ENCODE data around the gene SYT1. TPM values are rescaled to one million over a fixed set of nuclear protein-coding genes. Genes with fewer than 3 reads are reported as not detected.

Gene SYT1
- total RNA-seq (under 1 TPM in 5 of 9 donors, not detected in 4; 0.08 to 0.86 (median 0.16) TPM), polyA plus RNA-seq (not detected)
- long read RNA-seq, donor 1: 0 reads
- long read RNA-seq, donor 2: 0 reads
- long read RNA-seq, donor 3: 0 reads

DNA sequence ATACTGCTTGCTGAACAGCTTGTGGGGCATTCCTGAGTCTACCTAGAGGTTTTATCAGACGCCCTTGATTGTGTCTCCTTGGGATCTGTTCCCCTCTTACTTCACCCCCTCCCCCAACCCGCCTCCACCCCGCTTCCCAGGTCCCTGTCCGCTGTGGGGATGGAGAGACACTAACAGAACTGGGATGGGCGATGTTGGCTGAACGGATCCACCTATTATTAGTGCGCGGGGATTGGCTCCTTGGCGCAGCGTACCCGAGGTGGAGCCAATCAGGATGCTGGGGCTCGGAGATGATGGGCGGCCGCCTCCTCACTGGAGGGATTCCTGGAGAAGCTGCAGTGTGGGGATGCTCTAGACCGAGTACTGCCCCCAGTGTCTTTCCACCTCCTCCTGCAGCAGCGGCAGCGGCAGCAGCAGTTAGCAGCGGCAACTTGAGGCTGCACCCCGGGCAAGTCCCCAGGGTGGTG is at the start of gene SYT1:
SYT1 (plus strand) TSS at position 372 of the 467 bp plus-strand sequence.
- peaks cover 9 to 57% (median 30%) of the 10 kb centered on the region in 9 donors for H3K27me3 ChIP-seq
- peaks cover 0 to 21% (median 9%) of the 10 kb centered on the region in 12 donors for H3K4me1 ChIP-seq
- H3K36me3 ChIP-seq: no peaks in the 10 kb centered on the region
- ATAC-seq: peak in 3 of 4 donors; percentile 9 to 54 (median 54)
- peak in 3 of 5 donors; percentile 20 to 57 (median 30) for DNase-seq
- 0 to 1% (median 1%) methylated on average over 12 to 19 of the region's 19 CpGs for WGBS, 4 donors
- H3K4me3 ChIP-seq: peak within 1 kb of the TSS in 11 of 12 donors; percentile 22 to 52 (median 42)
- no peak for TF ChIP-seq CTCF (IDR thresholded peaks at IDR 0.05)
- no peak for TF ChIP-seq POLR2A (IDR thresholded peaks at IDR 0.05)
- intact Hi-C loops (cut with DNase I): no loop called here
- no peaks in the 10 kb centered on the region for H3K9me3 ChIP-seq
- H3K27ac ChIP-seq: no peak within 1 kb of the TSS

DNA sequence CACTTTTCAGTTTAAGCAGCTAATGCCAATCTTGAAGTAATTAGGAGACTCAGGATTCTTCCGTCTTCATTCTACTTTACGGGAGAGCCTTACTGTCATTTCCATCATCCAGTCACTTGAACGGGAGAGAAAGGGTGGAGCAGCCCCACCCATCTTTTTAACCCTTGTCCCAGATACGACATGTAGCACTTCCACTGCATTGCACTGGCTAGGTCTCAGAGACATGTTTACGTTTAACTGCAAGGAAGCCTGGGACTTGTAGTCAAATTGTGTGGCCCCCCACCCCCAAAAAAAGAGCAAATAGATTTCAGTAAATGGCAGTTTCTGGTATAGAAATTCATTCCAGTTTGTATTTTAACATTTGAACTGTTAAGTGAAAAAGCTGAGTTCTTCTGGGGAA is 46.1 kb upstream of the SYT1 start:
- H3K27me3 ChIP-seq: no peaks in the 10 kb centered on the region
- intact Hi-C loops (cut with DNase I): no loop called here

DNA sequence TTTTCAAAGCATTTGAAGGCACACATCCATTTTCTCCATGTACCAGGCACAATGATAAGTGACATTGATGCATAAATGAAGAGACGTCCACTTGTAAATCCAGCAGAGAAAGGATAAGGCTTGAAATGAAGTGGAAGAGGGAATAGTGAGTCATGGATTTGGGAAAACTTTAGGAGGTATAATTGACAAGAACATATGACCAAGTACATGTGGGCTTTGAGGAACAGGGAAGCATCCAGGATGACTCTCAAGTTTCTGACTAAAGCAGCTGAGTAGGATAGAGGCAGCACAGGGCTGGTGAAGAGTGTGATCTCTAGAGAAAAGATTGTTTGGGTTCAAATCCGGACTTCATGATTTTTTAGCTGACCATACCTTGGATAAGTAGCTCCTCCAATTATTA is 43.6 kb upstream of the SYT1 start:
- H3K9me3 ChIP-seq: peaks cover 0 to under 1% (median 0%) of the 10 kb centered on the region in 12 donors
- no peaks in the 10 kb centered on the region for H3K27me3 ChIP-seq
- H3K4me1 ChIP-seq: no peaks in the 10 kb centered on the region
- ATAC-seq (no peak), DNase-seq (no peak)
- H3K36me3 ChIP-seq: no peaks in the 10 kb centered on the region
- no peak overlapping the region for H3K4me3 ChIP-seq
- TF ChIP-seq CTCF (IDR thresholded peaks at IDR 0.05): no peak
- no peak for TF ChIP-seq POLR2A (IDR thresholded peaks at IDR 0.05)
- H3K27ac ChIP-seq: no peak overlapping the region
- intact Hi-C loops (cut with DNase I): no loop called here
- 65 to 78% (median 76%) methylated on average over 2 of the region's 2 CpGs for WGBS, 4 donors

More for the DNA sequence above, 46.1 kb upstream of the SYT1 start:
- WGBS, 4 donors: 27 to 43% (median 31%) methylated on average over 5 of the region's 5 CpGs
- Histone ChIP-seq H3K4me3 (no peak overlapping the region), H3K27ac (no peak overlapping the region), H3K36me3 (no peaks in the 10 kb centered on the region), H3K9me3 (peaks cover 0 to 9% (median 0%) of the 10 kb centered on the region in 12 donors), H3K4me1 (no peaks in the 10 kb centered on the region)
- TF ChIP-seq CTCF (IDR thresholded peaks at IDR 0.05) (no peak), POLR2A (IDR thresholded peaks at IDR 0.05) (no peak)
- no peak for ATAC-seq
- no peak for DNase-seq

DNA sequence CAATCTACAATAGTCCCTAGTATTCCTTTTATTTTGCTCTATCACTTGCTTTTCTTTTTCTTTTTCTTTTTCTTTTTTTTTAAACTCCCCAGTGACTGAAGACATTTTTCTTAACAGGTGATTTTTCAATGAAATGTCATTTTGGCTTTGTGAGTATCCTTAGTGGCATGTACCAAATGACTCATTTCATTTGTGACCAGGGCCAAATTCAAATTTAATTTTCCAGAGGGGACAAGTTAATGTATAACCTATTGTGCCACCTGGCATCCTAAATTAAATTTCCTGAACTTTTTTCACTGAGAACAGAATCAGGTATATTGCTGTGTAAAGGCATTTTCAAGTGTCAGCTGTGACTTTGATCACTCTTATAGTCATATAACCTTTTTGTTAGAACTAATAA is 39.7 kb upstream of the SYT1 start:
- intact Hi-C loops (cut with DNase I): no loop called here
- Histone ChIP-seq H3K36me3 (no peaks in the 10 kb centered on the region), H3K9me3 (peaks cover 0 to 4% (median 0%) of the 10 kb centered on the region in 12 donors), H3K27ac (no peak overlapping the region), H3K27me3 (no peaks in the 10 kb centered on the region), H3K4me1 (no peaks in the 10 kb centered on the region), H3K4me3 (no peak overlapping the region)
- no peak for ATAC-seq
- TF ChIP-seq CTCF (IDR thresholded peaks at IDR 0.05) (no peak), POLR2A (IDR thresholded peaks at IDR 0.05) (no peak)
- DNase-seq: no peak
